Activated CD8-positive, alpha-beta memory T cell treated with anti-CD3 and anti-CD28 coated beads for 1 hour (primary cell): ENCODE results near the gene FATE1.

Source experiments
- DNase-seq, 2 donors: peaks; one replicate each; pipeline ENCODE4 v3.0.0-alpha.2; 2020; ENCODE audit warnings: low read depth in 1 of 2; ENCODE audit errors: extremely low read depth in 1 of 2

Gene FATE1

GRCh38 chrX:151703487-151703886 lies 12.3 kb upstream of the FATE1 start:
- DNase-seq = no peak

- DNase-seq = no peak
Measured at GRCh38 chrX:151704041-151704663, 11.7 kb upstream of the FATE1 start.

GRCh38 chrX:151708821-151709220 lies 7.0 kb upstream of the FATE1 start:
- DNase-seq = no peak

GRCh38 chrX:151710457-151710856 lies 5.4 kb upstream of the FATE1 start:
- no peak for DNase-seq

- no peak for DNase-seq
Measured at GRCh38 chrX:151711154-151711553, 4.7 kb upstream of the FATE1 start.

- no peak for DNase-seq
Measured at GRCh38 chrX:151711787-151712186, 4.0 kb upstream of the FATE1 start.

GRCh38 chrX:151712253-151712652 lies 3.6 kb upstream of the FATE1 start:
- DNase-seq = no peak

GRCh38 chrX:151713849-151714248 lies 2.0 kb upstream of the FATE1 start:
- no peak for DNase-seq

- no peak for DNase-seq
Measured at GRCh38 chrX:151714362-151714761, 1.5 kb upstream of the FATE1 start.

GRCh38 chrX:151722241-151722846 lies 6.5 kb downstream of the FATE1 start:
- DNase-seq = no peak

GRCh38 chrX:151723156-151723760 lies 7.4 kb downstream of the FATE1 start:
- DNase-seq = no peak

- DNase-seq = no peak
Measured at GRCh38 chrX:151724563-151725337, 8.9 kb downstream of the FATE1 start.

- DNase-seq = no peak
Measured at GRCh38 chrX:151725338-151725614, 9.4 kb downstream of the FATE1 start.

GRCh38 chrX:151726751-151727150 lies 10.9 kb downstream of the FATE1 start:
- DNase-seq = no peak

GRCh38 chrX:151727346-151727745 lies 11.5 kb downstream of the FATE1 start:
- no peak for DNase-seq

GRCh38 chrX:151729056-151729725 lies 13.4 kb downstream of the FATE1 start:
- DNase-seq = no peak

GRCh38 chrX:151734446-151734845 lies 18.6 kb downstream of the FATE1 start, which contains the start of gene CNGA2:
Gene CNGA2, plus strand, starts transcription at chrX:151734746. Its CDS starts 3,738 bp downstream, at chrX:151738484.
- no peak for DNase-seq

- DNase-seq = no peak
Measured at GRCh38 chrX:151735219-151735618, 19.4 kb downstream of the FATE1 start.

- no peak for DNase-seq
Measured at GRCh38 chrX:151736685-151737084, 20.9 kb downstream of the FATE1 start.

- no peak for DNase-seq
Measured at GRCh38 chrX:151737494-151737893, 21.7 kb downstream of the FATE1 start.

- no peak for DNase-seq
Measured at GRCh38 chrX:151738751-151739150, 22.9 kb downstream of the FATE1 start.
